Epithelial cell of proximal tubule (primary cell): ENCODE measurements around the gene CPA4. TPM values are rescaled to one million over a fixed set of nuclear protein-coding genes. Genes with fewer than 3 reads are reported as not detected.

Experiments used
- DNase-seq: peaks from one replicate; pipeline ENCODE4 v3.0.0-alpha.2; 2011; ENCODE audit warnings: low read depth
- H3K4me3 ChIP-seq: 2 replicates; pipeline ENCODE4 v1.5.1; 2011; ENCODE audit warnings: low read depth, mild to moderate bottlenecking, low read length
- total RNA-seq: library from RNA; depleted of rRNA; stranded (reverse); fragments of >200 nt; gene quantifications from 2 replicates; pipeline ENCODE4 v1.2.3, GENCODE V29; 2015
- TF ChIP-seq, protein P1 (sequence below): conservative IDR thresholded peaks from 2 replicates; pipeline ENCODE4 v1.5.1; 2012; ENCODE audit warnings: low read depth, mild to moderate bottlenecking, low read length

Gene CPA4
- total RNA-seq, 1 donor from 2014 or later, result 19.6 TPM

- no peak for DNase-seq
- no peak overlapping the region for H3K4me3 ChIP-seq
- TF ChIP-seq, protein P1, sequence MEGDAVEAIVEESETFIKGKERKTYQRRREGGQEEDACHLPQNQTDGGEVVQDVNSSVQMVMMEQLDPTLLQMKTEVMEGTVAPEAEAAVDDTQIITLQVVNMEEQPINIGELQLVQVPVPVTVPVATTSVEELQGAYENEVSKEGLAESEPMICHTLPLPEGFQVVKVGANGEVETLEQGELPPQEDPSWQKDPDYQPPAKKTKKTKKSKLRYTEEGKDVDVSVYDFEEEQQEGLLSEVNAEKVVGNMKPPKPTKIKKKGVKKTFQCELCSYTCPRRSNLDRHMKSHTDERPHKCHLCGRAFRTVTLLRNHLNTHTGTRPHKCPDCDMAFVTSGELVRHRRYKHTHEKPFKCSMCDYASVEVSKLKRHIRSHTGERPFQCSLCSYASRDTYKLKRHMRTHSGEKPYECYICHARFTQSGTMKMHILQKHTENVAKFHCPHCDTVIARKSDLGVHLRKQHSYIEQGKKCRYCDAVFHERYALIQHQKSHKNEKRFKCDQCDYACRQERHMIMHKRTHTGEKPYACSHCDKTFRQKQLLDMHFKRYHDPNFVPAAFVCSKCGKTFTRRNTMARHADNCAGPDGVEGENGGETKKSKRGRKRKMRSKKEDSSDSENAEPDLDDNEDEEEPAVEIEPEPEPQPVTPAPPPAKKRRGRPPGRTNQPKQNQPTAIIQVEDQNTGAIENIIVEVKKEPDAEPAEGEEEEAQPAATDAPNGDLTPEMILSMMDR, result no peak
Observed at GRCh38 chr7:130345136-130345535, 52.2 kb downstream of the CPA4 start.

GRCh38 chr7:130345725-130346124, 52.8 kb downstream of the CPA4 start:
- TF ChIP-seq, protein P1, result no peak
- DNase-seq, result no peak
- no peak overlapping the region for H3K4me3 ChIP-seq

DNA sequence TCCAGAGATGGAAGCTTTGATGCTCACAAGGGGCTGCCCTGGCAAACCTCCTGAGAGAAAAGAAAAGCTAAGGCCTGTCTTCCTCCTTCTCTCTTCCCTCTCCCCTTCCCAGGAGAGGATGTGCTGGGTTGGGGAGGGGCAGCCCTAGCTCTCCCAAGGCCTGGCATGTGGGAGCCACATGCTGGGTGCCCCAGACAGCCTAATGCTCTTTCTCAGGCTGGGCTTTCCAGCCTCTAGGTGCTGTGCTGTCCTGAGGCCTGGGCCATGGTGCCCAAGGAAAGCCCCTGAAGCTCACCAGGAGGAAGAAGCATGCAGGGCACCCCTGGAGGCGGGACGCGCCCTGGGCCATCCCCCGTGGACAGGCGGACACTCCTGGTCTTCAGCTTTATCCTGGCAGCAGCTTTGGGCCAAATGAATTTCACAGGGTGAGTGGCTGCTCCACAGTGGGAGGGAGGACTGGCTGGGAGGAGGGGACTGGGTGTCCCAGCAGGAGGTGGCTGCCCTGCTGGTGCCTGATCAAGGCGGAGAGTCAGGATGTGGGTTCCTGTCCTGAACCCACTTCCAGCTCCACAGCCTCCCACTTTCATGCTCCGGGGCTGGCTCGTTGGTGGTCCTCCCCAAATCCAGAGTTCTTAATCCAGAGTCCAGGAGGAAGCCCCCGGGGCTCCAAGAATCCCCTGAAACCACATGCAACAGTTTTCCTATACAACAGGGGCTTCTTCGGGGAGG, 53.4 kb downstream of the CPA4 start:
- DNase-seq, result no peak
- TF ChIP-seq, protein P1, result no peak

DNA sequence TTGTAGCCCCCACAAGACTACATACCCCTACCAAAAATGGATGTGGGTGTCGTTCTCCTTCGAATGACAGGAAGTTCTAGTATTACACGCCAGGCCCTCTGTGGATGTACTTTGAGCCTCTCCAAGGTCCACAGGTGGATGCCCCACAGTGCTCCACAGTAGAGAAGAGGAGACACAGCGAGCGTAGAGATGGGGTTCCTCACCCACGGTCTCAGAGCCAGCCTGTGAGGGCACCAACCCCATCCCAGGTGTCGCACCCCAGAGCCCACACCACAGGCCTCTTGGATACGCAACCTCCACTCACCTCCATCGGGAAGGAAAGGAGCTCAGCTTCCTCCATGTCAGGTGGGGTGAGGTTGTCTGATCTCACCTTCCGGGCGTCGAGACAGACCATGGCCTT, 54.0 kb downstream of the CPA4 start:
- no peak overlapping the region for H3K4me3 ChIP-seq
- DNase-seq, result no peak
- TF ChIP-seq, protein P1, result no peak

More for the DNA sequence above, 53.4 kb downstream of the CPA4 start:
- no peak overlapping the region for H3K4me3 ChIP-seq

DNA sequence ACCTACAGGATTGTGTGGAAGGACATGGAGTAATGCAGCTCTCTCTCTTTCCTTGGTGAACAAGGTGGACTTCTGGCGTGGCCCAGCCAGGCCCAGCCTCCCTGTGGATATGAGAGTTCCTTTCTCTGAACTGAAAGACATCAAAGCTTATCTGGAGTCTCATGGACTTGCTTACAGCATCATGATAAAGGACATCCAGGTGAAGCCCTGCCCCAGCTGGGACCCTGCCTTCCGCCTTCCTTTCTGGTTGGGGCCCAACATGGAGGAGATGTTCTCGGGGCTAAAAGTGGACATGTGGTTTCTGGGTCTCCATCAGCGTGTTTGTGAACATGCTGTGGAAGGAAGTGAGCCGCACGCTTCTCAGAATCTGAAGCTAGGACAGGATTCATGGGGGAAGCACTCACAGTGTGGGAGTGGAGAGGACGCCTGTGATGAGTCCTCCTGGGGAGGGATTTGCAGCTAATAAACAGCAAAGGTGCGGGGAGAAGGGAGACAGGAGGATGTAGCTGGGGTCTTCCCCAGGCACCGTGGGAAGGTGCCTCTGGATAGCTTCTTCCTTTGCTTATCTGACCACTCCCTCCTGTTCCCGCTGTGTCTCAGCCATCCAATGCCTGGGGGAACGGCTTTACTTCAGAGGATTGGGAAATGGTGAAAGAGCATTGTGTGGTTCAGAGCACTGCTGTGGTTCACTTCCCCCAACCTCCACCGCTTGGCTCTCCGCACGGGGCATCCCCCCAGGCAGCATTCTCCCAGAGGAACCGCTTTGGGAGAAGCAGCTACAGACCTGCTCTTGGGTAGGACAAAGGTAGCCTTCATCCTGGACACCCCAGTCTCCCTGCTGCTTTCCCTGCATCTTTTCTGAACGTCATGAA, 57.2 kb downstream of the CPA4 start:
- TF ChIP-seq, protein P1, result no peak
- no peak overlapping the region for H3K4me3 ChIP-seq
- no peak for DNase-seq

- H3K4me3 ChIP-seq, result no peak overlapping the region
- DNase-seq, result no peak
- TF ChIP-seq, protein P1, result no peak
Observed at GRCh38 chr7:130350945-130351790, 58.2 kb downstream of the CPA4 start.
